Measurements from ENCODE around the gene BATF2.

BATF2 gene

GRCh38 chr11:64969209-64969608 lies 27.6 kb downstream of the BATF2 start:
- Histone ChIP-seq H4K20me1 (ENCODE audit: insufficient read depth, low read length) (no peaks in the 10 kb centered on the region), H3K27me3 (replicated peaks; ENCODE audit: insufficient read depth, low read length) (no peaks in the 10 kb centered on the region), H3K9me3 (replicated peaks; ENCODE audit: insufficient read depth, low read length) (no peaks in the 10 kb centered on the region), H3K4me1 (ENCODE audit: low read length) (no peaks in the 10 kb centered on the region), H3K27ac (ENCODE audit: low read length) (no peak overlapping the region), H3K79me2 (ENCODE audit: low read length) (no peaks in the 10 kb centered on the region), H3K36me3 (replicated peaks; ENCODE audit: insufficient read depth, low read length) (no peaks in the 10 kb centered on the region), H3K4me2 (ENCODE audit: low read depth, low read length) (no peak overlapping the region), H3K9ac (ENCODE audit: low read length) (no peak overlapping the region), H2AFZ (ENCODE audit: low read length) (no peak overlapping the region), H3K4me3 (ENCODE audit: low read length) (no peak overlapping the region), H3K9me2 (replicated peaks; ENCODE audit: insufficient read depth, low read length) (no peaks in the 10 kb centered on the region), H3F3A (ENCODE audit: insufficient read depth, low read length) (no peaks in the 10 kb centered on the region)
- no peak for TF ChIP-seq EZH2 (optimal IDR thresholded peaks at IDR 0.05; ENCODE audit: low read depth, low read length)
- no peak for DNase-seq

- no peak for DNase-seq
- no peak overlapping the region for H3K4me2 ChIP-seq (ENCODE audit: low read depth, low read length)
- no peak overlapping the region for H2AFZ ChIP-seq (ENCODE audit: low read length)
- no peaks in the 10 kb centered on the region for H3K4me1 ChIP-seq (ENCODE audit: low read length)
- H4K20me1 ChIP-seq (ENCODE audit: insufficient read depth, low read length) = no peaks in the 10 kb centered on the region
- no peaks in the 10 kb centered on the region for H3K9me3 ChIP-seq (replicated peaks; ENCODE audit: insufficient read depth, low read length)
- H3K4me3 ChIP-seq (ENCODE audit: low read length) = no peak overlapping the region
- H3F3A ChIP-seq (ENCODE audit: insufficient read depth, low read length) = no peaks in the 10 kb centered on the region
- H3K27ac ChIP-seq (ENCODE audit: low read length) = no peak overlapping the region
- no peaks in the 10 kb centered on the region for H3K27me3 ChIP-seq (replicated peaks; ENCODE audit: insufficient read depth, low read length)
- no peak for TF ChIP-seq EZH2phosphoT487 (IDR thresholded peaks at IDR 0.05; ENCODE audit: low read length)
- no peak for TF ChIP-seq EZH2 (optimal IDR thresholded peaks at IDR 0.05; ENCODE audit: low read depth, low read length)
- TF ChIP-seq, protein P1, sequence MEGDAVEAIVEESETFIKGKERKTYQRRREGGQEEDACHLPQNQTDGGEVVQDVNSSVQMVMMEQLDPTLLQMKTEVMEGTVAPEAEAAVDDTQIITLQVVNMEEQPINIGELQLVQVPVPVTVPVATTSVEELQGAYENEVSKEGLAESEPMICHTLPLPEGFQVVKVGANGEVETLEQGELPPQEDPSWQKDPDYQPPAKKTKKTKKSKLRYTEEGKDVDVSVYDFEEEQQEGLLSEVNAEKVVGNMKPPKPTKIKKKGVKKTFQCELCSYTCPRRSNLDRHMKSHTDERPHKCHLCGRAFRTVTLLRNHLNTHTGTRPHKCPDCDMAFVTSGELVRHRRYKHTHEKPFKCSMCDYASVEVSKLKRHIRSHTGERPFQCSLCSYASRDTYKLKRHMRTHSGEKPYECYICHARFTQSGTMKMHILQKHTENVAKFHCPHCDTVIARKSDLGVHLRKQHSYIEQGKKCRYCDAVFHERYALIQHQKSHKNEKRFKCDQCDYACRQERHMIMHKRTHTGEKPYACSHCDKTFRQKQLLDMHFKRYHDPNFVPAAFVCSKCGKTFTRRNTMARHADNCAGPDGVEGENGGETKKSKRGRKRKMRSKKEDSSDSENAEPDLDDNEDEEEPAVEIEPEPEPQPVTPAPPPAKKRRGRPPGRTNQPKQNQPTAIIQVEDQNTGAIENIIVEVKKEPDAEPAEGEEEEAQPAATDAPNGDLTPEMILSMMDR (IDR thresholded peaks at IDR 0.05; ENCODE audit: low read length) = no peak
- H3K36me3 ChIP-seq (replicated peaks; ENCODE audit: insufficient read depth, low read length) = no peaks in the 10 kb centered on the region
- H3K79me2 ChIP-seq (ENCODE audit: low read length) = no peaks in the 10 kb centered on the region
- no peaks in the 10 kb centered on the region for H3K9me2 ChIP-seq (replicated peaks; ENCODE audit: insufficient read depth, low read length)
- H3K9ac ChIP-seq (ENCODE audit: low read length) = no peak overlapping the region
These were observed 29.4 kb downstream of the BATF2 start for GRCh38 chr11:64967375-64967774.

DNA sequence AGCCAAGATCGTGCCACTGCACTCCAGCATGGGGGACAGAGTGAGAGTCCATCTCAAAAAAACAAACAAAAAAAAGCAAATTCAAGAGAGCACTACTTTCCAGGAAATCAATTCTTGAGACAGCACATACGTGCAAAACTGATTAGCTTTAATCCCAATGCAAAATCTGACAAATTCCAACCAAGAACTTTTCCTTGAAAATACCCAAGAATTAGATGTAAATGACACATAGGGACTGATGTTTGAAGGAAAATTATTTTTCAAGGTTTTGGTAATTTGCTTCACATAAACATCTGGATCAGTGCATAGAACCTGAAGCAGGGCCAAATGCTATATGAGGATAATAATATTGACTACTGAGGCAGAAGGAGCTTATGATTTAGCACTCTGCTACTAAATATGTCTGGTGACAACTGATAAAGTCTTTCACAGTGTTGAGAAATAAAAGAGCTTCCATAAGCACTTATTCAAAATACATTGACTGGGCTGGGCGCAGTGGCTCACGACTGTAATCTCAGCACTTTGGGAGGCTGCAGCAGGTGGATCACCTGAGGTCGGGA lies 33.6 kb downstream of the BATF2 start:
- Histone ChIP-seq H3K4me1 (ENCODE audit: low read length) (no peaks in the 10 kb centered on the region), H3F3A (ENCODE audit: insufficient read depth, low read length) (no peaks in the 10 kb centered on the region), H3K9ac (ENCODE audit: low read length) (no peak overlapping the region), H3K27me3 (replicated peaks; ENCODE audit: insufficient read depth, low read length) (no peaks in the 10 kb centered on the region), H3K4me3 (ENCODE audit: low read length) (no peak overlapping the region), H3K79me2 (ENCODE audit: low read length) (no peaks in the 10 kb centered on the region), H3K27ac (ENCODE audit: low read length) (no peak overlapping the region), H4K20me1 (ENCODE audit: insufficient read depth, low read length) (no peaks in the 10 kb centered on the region), H3K9me3 (replicated peaks; ENCODE audit: insufficient read depth, low read length) (no peaks in the 10 kb centered on the region), H3K4me2 (ENCODE audit: low read depth, low read length) (no peak overlapping the region), H3K36me3 (replicated peaks; ENCODE audit: insufficient read depth, low read length) (no peaks in the 10 kb centered on the region), H3K9me2 (replicated peaks; ENCODE audit: insufficient read depth, low read length) (no peaks in the 10 kb centered on the region), H2AFZ (ENCODE audit: low read length) (no peak overlapping the region)
- TF ChIP-seq, protein P1 (IDR thresholded peaks at IDR 0.05; ENCODE audit: low read length) = no peak
- no peak for TF ChIP-seq EZH2phosphoT487 (IDR thresholded peaks at IDR 0.05; ENCODE audit: low read length)
- no peak for TF ChIP-seq EZH2 (optimal IDR thresholded peaks at IDR 0.05; ENCODE audit: low read depth, low read length)
- DNase-seq = no peak

DNA sequence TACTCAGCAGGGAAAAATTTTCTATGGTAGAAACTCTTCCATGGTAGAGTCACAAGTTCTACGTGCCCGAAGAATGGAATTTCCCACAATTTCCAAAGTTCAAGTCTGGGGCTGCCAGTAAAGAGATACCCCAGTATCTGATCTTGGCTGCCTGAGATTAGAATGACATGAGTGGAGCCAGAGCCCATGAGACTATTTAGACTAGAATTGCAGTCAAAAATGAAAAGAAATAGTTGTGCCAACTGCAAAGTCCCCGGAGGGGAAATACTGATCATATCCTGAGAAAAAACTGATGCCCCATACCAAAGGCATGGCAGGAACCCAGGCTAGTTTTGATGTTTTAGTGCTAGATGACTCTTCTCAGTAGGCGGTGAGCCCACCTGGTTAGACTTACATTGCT lies 36.1 kb downstream of the BATF2 start:
- H3K27ac ChIP-seq (ENCODE audit: low read length) = no peak overlapping the region
- H3K9me2 ChIP-seq (replicated peaks; ENCODE audit: insufficient read depth, low read length) = no peaks in the 10 kb centered on the region
- H3K4me1 ChIP-seq (ENCODE audit: low read length) = no peaks in the 10 kb centered on the region
- no peak overlapping the region for H3K9ac ChIP-seq (ENCODE audit: low read length)
- no peak overlapping the region for H3K4me3 ChIP-seq (ENCODE audit: low read length)
- H3K4me2 ChIP-seq (ENCODE audit: low read depth, low read length) = no peak overlapping the region
- no peaks in the 10 kb centered on the region for H3K27me3 ChIP-seq (replicated peaks; ENCODE audit: insufficient read depth, low read length)
- DNase-seq = no peak
- H3K79me2 ChIP-seq (ENCODE audit: low read length) = no peaks in the 10 kb centered on the region
- no peaks in the 10 kb centered on the region for H3K9me3 ChIP-seq (replicated peaks; ENCODE audit: insufficient read depth, low read length)
- no peaks in the 10 kb centered on the region for H3K36me3 ChIP-seq (replicated peaks; ENCODE audit: insufficient read depth, low read length)
- H3F3A ChIP-seq (ENCODE audit: insufficient read depth, low read length) = no peaks in the 10 kb centered on the region
- TF ChIP-seq EZH2phosphoT487 (IDR thresholded peaks at IDR 0.05; ENCODE audit: low read length) = no peak
- no peak overlapping the region for H2AFZ ChIP-seq (ENCODE audit: low read length)
- no peaks in the 10 kb centered on the region for H4K20me1 ChIP-seq (ENCODE audit: insufficient read depth, low read length)

Measured in MM.1S (cell line).